Measurements from ENCODE around the gene SOAT1. TPM values are rescaled to one million over a fixed set of nuclear protein-coding genes. Genes with fewer than 3 reads are reported as not detected.

Gene SOAT1
- total RNA-seq, 1 experiment from 2014 or later = 7.5 TPM

DNA sequence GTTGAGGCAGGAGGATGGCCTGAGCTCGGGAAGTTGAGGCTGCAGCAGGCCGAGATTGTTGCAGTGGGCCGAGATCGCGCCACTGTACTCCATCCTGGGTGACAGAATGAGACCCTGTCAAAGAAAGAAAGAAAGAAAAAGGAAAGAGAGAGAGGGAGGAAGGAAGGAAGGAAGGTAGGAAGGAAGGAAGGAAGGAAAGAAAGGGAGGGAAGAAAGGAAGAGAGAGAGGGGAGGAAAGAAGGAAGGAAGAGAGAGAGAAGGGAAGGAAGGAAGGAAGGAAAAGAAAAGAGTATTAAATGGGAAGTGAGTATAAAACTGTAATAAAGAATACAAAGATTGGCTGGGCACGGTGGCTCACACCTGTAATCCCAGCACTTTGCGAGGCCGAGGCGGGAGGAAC lies 45.7 kb upstream of the SOAT1 start:
- Histone ChIP-seq H4K20me1 (ENCODE audit: control insufficient read depth, insufficient read depth, insufficient read length) (no peaks in the 10 kb centered on the region), H3T11ph (ENCODE audit: low read length) (no peak overlapping the region), H3K23me2 (ENCODE audit: insufficient read length, low read depth, low read length, poor library complexity, severe bottlenecking) (no peaks in the 10 kb centered on the region), H3K9me3 (ENCODE audit: control insufficient read depth, low read depth, low read length) (no peaks in the 10 kb centered on the region), H3K79me2 (ENCODE audit: insufficient read depth, low read length) (no peaks in the 10 kb centered on the region), H4K8ac (replicated peaks; ENCODE audit: insufficient read length, low read depth, low read length) (no peak overlapping the region), H4K5ac (ENCODE audit: insufficient read length, low read depth, low read length) (no peak overlapping the region), H3K27me3 (ENCODE audit: insufficient read depth, low read length) (no peaks in the 10 kb centered on the region), H2AFZ (ENCODE audit: low read length) (no peak overlapping the region), H3K4me1 (ENCODE audit: insufficient read depth, low read length) (no peaks in the 10 kb centered on the region), H3K4me2 (ENCODE audit: insufficient read depth, insufficient read length, low read length) (no peak overlapping the region), H3K4ac (ENCODE audit: low read depth, low read length) (no peak overlapping the region), H4K91ac (ENCODE audit: insufficient read length, low read depth, low read length) (no peak overlapping the region), H2BK15ac (ENCODE audit: low read depth, low read length) (no peak overlapping the region), H3K79me1 (ENCODE audit: insufficient read depth, low read depth, low read length, poor library complexity, severe bottlenecking) (no peaks in the 10 kb centered on the region), H3K9ac (ENCODE audit: extremely low read depth, insufficient read length, low read length) (no peak overlapping the region), H3K14ac (ENCODE audit: insufficient read depth, low read length) (no peak overlapping the region), H2BK12ac (ENCODE audit: insufficient read length, low read depth, low read length) (no peak overlapping the region), H2BK5ac (ENCODE audit: insufficient read length, low read length) (no peak overlapping the region), H2AK5ac (ENCODE audit: insufficient read length, low read length) (no peak overlapping the region), H2BK20ac (ENCODE audit: low read depth, low read length, poor library complexity, severe bottlenecking) (no peak overlapping the region), H3K23ac (ENCODE audit: insufficient read length, low read depth, low read length) (no peak overlapping the region), H3K56ac (ENCODE audit: insufficient read length, low read depth, low read length) (no peak overlapping the region), H3K27ac (ENCODE audit: insufficient read length, low read depth, low read length) (no peak overlapping the region), H3K18ac (ENCODE audit: insufficient read length, low read depth, low read length) (no peak overlapping the region), H2BK120ac (ENCODE audit: low read depth, low read length, poor library complexity, severe bottlenecking) (no peak overlapping the region)
- no peaks in the 10 kb centered on the region for H3K9me3 Mint-ChIP-seq
- no peaks in the 10 kb centered on the region for H3K27me3 Mint-ChIP-seq (ENCODE audit: low read depth)
- H3K36me3 Mint-ChIP-seq (ENCODE audit: insufficient read depth in 1 of 3, low read depth in 3 of 3) = no peaks in the 10 kb centered on the region
- no peak overlapping the region for H3K4me3 Mint-ChIP-seq
- TF ChIP-seq, protein P1, sequence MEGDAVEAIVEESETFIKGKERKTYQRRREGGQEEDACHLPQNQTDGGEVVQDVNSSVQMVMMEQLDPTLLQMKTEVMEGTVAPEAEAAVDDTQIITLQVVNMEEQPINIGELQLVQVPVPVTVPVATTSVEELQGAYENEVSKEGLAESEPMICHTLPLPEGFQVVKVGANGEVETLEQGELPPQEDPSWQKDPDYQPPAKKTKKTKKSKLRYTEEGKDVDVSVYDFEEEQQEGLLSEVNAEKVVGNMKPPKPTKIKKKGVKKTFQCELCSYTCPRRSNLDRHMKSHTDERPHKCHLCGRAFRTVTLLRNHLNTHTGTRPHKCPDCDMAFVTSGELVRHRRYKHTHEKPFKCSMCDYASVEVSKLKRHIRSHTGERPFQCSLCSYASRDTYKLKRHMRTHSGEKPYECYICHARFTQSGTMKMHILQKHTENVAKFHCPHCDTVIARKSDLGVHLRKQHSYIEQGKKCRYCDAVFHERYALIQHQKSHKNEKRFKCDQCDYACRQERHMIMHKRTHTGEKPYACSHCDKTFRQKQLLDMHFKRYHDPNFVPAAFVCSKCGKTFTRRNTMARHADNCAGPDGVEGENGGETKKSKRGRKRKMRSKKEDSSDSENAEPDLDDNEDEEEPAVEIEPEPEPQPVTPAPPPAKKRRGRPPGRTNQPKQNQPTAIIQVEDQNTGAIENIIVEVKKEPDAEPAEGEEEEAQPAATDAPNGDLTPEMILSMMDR (conservative IDR thresholded peaks at IDR 0.05) = no peak
- WGBS (ENCODE audit: extremely low coverage, insufficient read length, low lambda C conversion rate) = no CpG with 5 or more reads among the region's 9 CpGs
- H3K27ac Mint-ChIP-seq = no peak overlapping the region
- no peak for DNase-seq
- no peaks in the 10 kb centered on the region for H3K4me1 Mint-ChIP-seq

Measured in H9 (cell line).